ENCODE measurements around the gene HNF4A.

The HNF4A gene

DNA sequence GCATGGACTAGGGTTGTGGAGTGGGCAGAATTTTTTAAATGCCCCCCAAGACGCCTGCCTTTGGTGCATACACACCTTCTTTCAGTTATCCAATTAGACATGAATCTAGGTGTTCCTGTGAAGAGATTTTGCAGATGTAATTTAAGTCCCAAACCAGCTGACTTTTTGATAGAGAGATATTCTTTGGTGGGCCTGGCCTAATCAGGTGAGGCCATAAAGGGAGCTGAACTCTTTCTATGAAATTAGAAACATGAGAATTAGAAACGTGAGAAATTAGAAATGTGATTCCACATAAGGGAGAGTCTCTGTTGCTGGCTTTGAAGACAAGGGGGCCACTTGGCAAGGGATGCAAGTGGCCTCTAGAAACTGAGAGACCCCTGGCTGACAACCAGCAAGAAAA, 83.8 kb downstream of the HNF4A start:
- no peak for DNase-seq (ENCODE audit: low read depth in 2 of 2, low spot score in 1 of 2)

DNA sequence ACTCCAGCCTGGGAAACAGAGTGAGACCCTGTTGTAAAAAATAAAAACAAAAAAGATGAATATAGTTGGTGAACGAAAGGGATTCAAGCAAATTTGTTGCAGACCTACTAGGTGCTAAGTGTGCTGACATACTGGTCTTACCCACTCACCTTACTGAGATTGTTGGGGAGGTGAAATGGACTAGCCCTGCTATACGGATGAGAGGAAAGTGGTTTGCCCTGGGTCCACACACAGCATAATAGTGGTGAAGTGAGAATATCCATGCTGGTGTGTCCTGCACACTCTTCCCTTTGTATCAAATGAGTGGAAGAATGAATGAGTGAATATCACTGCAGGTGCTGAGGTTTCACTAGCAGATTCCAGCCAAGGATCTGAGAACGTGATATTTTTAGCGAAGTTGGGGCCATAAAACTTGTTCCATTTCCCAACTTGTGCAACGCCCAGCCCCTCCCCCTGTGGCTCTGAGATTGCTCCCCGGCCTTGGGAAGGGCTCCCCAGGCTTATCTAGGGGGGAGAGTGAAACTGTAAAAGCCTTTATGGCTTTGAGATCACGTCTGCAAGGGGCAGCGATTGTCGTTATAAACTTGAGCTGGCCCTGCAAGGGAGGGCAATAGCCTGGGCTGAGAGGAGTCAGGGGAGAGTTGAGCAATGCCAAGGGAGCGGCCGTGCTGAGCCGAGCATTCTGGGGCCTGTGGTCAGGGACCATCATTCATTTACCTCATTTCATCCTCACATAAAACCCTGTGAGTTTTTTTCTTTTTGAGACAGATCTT, 87.0 kb downstream of the HNF4A start:
- DNase-seq (ENCODE audit: low read depth in 2 of 2, low spot score in 1 of 2): no peak

DNA sequence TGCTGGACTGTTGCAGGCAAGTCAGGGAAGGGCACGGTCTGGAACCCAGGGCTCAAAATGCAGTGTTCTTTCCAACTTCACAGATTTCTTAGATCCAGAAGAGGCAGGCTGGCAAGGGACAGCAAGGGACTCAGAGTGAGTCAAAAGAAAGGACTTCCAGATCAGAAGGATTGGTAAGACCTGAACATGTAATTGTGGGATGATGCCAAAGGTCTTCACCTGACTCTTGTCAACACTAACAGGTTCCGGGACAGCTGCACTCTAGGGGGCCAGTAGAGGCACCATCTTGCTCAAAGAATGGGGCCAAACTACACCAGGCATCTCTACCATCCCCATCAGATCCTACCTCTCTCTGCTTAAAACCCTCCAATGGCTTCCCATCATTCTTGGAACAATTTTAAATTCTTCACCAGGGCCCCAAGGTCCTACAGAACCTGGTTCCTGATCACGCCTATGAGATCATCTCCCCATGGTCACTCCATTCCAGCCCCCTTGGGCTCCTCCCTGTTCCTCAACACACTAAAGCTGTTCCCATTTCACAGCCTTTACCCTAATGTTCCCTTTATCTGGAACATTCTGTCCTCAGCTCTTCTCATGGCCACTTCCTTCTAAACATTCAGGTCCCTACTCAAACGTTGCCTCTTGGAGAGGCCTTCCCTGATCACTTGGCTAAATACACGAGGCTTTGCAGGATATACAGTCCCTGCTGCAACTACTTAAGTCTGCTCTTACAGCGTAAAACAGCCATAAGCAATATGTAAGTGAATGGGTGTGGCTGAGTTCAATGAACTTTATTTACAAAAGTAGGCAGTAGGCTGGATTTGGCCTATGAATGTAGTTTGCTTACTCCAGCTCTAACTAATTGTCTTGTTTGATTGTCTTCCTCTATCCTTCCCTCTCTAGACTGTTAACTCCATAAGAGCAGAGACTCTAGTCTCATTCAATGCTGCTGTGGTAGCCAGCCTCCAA, 90.5 kb downstream of the HNF4A start:
- DNase-seq (ENCODE audit: low read depth in 2 of 2, low spot score in 1 of 2): no peak

DNA sequence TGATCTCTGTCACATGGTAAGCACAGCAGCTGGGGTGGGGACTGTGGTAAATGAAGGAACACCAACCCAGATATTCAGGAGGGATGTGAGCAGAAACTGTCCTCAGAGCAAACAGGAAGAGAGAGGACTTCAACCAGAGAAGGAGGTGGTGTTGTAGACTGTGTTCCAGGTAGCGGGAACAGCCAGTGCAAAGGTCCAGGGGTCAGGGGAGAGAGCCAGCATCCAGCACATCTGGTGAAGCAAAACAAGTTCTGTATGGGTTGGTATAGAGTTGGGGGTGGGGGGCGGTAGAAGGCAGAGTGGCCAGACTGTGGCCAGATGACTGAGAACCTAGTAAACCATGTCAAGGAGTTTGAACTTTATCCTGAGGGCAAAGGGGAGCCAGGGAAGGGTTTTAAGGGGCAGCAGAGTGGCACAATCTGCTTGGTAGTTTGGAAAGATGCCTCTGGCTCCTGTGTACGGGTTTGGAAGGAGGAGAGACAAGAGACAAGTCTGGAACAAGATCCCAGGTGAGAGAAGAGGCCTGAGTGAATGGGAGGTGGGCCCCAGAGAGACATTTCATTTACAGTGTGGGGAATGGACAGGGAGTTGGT, 92.4 kb downstream of the HNF4A start:
- no peak for DNase-seq (ENCODE audit: low read depth in 2 of 2, low spot score in 1 of 2)

DNA sequence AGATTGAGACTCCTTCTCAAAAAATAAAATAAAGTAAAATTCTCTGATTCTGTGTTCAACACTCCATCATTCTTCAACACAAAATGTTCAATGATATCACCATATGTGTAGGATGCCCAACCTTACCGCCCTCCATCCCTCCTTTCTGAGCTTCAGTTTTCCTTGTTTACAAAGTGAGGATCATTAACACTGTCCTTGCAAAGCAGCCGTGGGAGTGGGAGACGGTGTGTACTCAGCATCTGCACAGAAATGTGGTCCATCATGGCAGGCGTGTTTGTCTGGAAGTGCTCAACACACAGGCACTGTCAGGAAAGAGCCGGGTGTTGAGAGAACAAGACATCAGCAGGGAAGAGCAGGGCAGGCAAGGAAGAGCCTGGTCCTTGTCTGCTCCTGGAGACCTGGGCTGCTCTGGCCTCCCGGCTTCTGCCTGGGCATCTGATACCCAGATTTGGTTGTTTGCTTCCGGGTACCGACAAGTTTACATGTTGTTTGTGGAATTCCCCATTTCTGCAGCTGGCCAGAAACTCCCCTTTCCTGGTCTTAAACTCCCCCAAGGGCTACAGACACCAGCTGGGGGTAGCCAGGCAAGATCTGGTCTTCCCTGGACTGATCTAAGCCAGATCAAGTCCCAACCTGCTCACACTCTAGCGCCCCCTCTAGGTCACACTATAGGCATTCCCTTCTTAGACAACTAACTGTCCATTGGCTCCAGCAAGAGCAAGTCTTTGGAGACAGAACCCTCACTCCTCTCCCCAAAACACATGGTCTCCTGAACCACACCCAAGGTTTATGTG, 93.5 kb downstream of the HNF4A start:
- no peak for DNase-seq (ENCODE audit: low read depth in 2 of 2, low spot score in 1 of 2)

DNA sequence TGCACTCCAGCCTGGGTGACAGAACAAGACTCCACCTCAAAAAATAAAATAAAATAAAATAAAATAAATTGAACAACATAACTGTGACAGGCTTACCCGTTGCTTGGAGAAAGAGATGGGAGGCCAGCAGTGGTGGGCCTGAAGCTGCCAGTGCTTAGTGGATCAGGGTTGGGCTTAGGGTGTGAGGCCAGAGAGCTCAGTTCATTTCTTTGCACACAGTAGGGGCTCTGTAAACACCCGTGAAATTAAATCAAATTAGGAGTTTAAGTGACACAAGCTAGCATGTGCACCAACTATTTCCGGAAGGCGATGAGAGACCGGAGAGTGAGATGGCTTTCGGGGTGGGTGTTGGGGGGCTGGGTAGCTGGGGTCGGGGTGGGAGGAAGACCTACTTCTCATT, 94.4 kb downstream of the HNF4A start:
- no peak for DNase-seq (ENCODE audit: low read depth in 2 of 2, low spot score in 1 of 2)

DNA sequence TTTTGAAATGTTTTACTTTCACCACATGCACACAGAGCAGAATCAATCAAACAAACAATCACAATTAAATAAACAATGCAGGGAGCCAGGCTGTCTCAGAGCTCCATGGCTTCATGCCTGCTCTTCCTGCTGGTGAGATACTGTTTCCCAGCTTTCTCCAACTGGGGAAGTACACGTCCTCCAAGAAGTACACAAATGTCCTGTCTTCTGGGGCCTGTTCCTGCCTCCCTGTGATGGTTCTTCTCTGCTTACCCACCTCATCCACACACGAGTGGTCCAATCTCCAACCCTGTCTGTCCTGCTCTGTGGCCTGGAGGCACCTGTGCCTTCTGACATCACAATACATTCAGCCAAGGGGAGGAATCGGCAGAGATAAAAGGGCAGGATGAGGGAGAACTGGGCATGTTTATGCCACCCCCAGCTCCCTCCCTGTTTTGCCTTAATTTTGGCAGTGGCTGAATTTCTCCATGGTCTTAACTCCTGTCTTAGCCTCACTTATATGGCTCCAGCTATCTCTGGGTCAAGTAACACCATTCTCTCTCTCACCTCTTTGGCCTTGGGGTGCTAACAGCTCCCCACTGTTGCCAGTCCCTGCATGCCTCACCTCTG, 94.9 kb downstream of the HNF4A start:
- no peak for DNase-seq (ENCODE audit: low read depth in 2 of 2, low spot score in 1 of 2)

DNA sequence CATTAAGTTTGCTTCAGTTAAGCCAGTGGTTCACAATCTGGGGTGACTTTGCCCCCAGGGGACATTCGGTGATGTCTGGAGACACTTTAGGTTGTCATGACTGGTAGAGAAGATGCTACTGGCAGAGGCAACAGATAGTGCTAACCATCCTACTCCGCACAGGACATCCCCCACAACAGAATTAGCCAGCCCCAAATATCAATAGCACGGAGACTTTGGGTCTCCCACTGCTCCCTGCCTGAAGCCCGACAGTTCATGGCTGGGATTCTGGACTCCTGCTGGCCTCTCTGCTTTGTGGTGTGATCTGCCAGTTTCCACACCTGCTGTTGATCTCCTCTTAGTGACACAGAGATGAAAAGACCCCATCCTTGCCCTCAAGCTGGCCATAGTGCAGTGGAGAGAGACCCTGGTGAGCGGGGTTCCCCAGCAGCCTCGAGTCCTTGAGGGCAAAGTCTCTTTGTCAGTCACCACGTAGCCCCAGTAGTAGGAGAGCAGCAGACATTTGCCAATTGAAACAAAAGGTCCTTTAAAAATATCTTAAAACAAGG, 95.5 kb downstream of the HNF4A start:
- DNase-seq (ENCODE audit: low read depth in 2 of 2, low spot score in 1 of 2): no peak

DNA sequence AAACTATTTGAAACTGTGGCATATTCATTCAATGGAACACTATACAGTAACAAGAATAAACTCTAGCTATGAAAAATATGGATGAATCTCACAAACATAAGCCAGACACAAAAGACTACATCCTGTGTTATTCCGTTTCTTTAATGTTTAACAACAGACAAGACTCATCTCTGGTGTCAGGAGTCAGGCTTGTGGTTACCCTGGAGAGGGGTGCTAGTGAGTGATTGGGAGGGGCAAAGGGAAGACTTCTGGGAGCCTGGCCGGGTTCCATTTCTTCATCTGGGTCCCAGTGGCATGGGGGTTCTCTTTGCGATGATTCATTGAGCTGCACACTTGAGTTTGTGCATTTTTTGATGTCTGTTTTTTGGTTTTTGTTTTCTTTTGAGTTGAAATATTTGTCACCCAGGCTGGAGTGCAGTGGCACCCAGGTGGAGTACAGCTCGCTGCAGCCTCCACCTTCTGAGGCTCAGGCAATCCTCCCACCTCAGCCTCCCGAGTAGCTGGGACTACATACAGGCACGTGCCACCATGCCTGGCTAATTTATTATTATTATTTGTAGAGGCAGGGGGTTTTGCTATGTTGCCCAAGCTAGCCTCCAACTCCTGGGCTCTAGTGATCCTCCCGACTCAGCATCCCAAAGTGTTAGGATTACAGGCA, 98.9 kb downstream of the HNF4A start:
- no peak for DNase-seq (ENCODE audit: low read depth in 2 of 2, low spot score in 1 of 2)

DNA sequence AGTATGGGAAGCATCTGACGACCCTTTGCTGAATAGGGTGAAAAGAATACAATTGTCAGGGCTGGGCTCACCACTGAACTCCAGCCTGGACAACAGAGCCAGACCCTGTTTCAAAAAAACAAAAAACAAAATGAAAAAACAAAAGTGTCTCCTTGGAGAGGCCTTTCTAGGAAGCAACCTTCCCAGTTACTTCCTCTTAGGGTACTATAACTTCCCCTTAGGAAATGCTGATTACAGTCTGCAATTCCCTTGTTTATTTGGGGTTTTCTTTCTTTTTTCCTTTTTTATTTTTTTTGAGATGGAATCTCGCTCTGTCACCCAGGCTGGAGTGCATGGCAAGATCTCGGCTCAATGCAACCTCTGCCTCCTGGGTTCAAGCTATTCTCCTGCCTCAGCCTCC, 99.6 kb downstream of the HNF4A start:
- no peak for DNase-seq (ENCODE audit: low read depth in 2 of 2, low spot score in 1 of 2)

DNA sequence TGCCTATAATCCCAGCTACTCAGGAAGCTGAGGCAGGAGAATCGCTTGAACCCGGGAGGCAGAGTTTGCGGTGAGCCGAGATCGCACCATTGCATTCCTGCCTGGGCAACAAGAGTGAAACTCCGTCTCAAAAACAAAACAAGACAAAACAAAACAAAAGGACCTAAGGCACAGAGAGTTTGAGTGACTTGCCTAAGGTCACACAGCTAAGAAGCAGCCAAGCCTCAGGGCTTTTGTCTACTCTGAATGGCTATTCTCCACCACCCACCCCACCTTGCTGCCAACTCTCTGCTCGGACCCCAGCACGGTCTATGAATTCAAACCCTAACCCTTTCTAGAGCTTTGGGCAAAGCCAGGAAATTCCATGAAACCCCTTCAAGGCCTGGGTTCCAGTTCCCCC, 101.1 kb downstream of the HNF4A start:
- DNase-seq (ENCODE audit: low read depth in 2 of 2, low spot score in 1 of 2): no peak

DNA sequence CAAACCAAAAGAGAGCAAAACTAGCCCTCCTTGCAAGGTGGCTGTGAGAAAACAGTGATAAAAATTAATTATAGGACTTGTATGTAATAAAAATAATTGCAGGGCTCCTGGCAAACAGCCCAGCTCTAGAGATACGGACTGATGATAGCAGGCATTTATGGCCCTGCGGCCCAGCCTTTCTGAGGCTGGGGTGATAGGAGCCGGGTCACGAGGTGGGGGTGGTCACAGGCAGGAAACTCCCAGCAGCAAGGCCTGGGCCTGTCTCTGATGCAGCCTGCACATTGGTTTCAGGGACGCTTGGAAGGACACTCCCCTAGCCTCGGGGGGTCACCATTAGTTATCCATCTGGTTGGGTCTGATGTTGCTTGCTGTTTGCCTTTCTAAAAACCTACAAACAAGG, 101.5 kb downstream of the HNF4A start:
- no peak for DNase-seq (ENCODE audit: low read depth in 2 of 2, low spot score in 1 of 2)

DNA sequence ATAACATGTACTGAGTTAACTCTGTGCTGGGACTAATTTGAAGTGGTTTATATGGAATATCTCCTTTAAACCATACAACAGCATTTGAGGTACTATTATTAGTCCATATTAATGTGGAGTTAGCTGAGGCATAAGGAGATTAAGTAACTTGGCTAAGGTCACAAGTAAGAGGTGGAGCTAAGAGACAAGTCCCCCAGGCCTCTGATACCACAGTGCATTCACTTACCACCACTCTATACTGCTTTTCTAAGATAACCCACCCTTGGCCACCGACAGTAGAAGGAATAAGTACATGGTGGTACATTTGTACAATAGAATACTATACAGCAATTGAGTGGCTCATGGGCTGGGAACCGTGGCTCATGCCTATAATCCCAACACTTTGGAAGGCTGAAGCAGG, 103.8 kb downstream of the HNF4A start:
- no peak for DNase-seq (ENCODE audit: low read depth in 2 of 2, low spot score in 1 of 2)

DNA sequence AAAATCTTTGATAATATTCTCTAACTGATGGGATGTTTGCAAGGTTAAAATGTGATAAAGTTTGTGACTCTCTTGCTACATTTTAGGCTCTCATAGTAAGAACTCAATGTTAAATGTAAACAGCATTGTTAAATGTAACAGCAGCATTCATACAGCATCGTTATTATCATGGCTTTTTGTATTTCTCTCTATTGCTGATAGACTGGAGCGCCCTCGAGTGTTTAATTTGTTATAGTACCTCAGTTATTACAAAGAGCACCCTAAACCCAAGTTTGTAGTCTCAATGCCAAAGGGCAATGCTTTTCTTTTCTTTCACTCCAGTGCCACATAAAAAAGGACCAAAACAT, 105.3 kb downstream of the HNF4A start:
- no peak for DNase-seq (ENCODE audit: low read depth in 2 of 2, low spot score in 1 of 2)

DNA sequence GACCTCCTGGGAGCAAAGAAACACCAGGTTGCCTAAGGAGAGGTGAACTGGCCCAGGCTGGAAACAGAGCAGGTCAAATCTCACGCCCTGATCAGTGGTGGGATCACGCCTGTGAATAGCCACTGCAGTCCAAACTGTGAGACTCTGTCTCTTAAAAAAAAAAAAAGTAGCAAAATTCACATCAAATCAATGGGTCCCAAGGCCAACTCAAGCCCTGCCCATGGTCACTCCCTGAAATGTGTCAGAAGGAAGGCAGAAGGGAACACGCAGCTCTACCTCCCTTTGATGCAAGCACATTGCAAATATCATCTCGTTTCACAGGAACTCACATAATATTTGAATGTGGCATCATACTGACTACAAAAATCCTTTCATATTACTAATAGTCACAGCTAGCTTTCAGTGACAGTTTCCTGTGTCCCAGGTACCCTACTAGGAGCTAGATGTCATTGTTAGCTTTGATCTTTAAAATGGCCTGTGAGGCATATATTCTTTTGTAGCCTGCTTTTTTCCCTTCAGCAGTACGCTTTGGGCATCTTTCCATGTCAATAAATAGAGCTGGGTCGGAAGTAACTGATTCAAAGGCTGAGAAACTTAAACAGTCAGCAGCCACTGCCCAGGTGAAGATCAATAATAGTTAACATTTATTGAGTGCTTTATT, 105.8 kb downstream of the HNF4A start:
- DNase-seq (ENCODE audit: low read depth in 2 of 2, low spot score in 1 of 2): no peak

DNA sequence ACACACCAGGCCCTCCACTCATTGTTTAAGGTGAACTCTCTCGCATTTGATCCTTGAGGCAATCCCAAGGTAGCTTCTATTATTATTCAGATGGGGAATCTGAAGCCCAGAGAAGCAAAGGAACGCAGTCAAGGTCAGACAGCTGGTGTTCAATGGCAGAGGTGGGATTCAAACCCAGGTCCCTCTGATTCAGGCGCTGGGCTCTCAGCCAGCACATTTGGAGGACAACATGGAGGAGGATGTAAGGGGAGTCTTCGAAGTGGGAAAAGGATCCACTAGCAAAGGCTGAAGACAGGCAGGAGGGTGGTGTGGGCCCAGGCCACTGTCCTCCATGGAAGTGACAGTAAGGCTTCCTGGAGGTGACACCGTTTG, 106.3 kb downstream of the HNF4A start:
- DNase-seq (ENCODE audit: low read depth in 2 of 2, low spot score in 1 of 2): no peak

DNA sequence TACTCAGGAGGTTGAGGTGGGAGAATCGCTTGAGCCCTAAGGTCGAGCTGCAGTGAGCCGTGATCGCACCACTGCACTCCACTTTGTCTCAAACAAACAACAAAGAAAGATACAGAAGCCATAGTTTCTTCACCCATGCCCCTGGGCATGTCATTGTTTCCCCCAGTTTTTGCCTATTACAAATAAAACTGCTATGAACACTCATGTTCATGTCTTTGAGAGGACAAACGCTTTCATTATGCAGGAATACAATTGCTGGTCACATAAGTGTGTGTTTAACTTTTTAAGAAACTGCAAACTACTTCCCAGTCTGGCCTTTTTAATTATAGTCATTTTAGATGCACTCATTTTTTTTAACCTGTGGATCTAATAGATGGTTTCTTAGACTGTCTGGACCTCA, 108.0 kb downstream of the HNF4A start:
- no peak for DNase-seq (ENCODE audit: low read depth in 2 of 2, low spot score in 1 of 2)

DNA sequence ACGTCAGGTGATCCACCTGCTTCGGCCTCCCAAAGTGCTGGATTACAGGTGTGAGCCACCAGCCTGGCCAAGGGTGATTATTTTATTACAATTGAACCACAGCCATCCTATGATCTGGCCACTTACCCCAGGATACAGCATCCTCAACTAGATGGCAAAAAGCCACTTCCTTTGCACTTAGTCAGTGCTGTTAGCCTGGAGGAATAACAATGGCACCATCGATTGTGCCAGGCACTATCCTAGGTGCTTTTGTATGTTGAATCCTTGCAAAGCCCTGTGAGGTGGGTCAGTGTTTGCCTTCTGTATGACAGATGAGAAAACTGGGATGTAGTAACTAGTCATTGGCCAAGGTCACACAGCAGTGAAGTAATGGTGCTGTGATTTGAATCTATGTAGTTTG, 109.0 kb downstream of the HNF4A start:
- no peak for DNase-seq (ENCODE audit: low read depth in 2 of 2, low spot score in 1 of 2)

DNA sequence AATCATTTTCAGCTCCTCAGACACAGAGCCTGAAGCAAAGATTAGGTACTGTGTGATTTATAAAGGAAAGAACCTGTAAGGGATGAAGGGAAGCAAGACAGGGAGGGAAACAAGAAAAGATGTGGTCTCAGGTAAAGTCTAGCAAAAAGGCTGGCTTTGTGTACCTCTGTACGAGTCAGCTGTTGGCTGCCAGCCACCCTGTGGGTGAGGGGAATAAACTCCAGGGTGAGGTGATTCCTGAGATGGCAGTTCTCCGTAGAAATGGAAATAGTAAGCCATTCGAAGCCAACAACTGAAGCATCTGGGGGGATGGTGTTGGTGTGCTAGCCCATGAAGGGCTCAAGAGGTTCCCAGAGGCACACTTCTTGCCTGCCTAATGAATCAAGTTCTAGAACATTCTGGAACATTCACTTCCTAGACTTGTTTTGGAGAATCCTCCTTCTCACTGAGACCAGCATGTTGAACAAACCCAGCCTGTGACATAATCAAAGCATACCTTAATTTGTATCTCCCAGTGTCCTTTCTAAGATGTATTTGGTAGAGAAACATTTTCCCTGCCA, 109.6 kb downstream of the HNF4A start:
- DNase-seq (ENCODE audit: low read depth in 2 of 2, low spot score in 1 of 2): no peak
